GM19395 (cell line): Measurements from ENCODE around the gene WDR53.
"Not testable (repeated sequence)": the region's sequence is repeated elsewhere in the genome, so short reads cannot be mapped to it uniquely, and the experiment has no call there.

Experiments used
- ATAC-seq: cut with Tn5 transposase; IDR thresholded peaks from one replicate; pipeline ENCODE4 v1.9.1; 2021; ENCODE audit warnings: mild to moderate bottlenecking, moderate library complexity; ENCODE audit not compliant: unreplicated experiment

The WDR53 gene

GRCh38 chr3:196568246-196569002 is at the start of gene WDR53, which contains the start of gene FBXO45:
WDR53 (minus strand) TSS chr3:196568554; CDS start chr3:196561475, 7,079 bp downstream.
FBXO45 (plus strand) TSS chr3:196568660; CDS start chr3:196568985, 325 bp downstream.
- peak; percentile 95 for ATAC-seq

- ATAC-seq, result no peak
Observed at GRCh38 chr3:196617256-196617655, 48.9 kb upstream of the WDR53 start.

- ATAC-seq, result not testable (repeated sequence)
Observed at GRCh38 chr3:196615234-196615633, 46.9 kb upstream of the WDR53 start.

- no peak for ATAC-seq
Observed at GRCh38 chr3:196611761-196612483, 43.6 kb upstream of the WDR53 start.

- no peak for ATAC-seq
Observed at GRCh38 chr3:196609805-196610515, 41.6 kb upstream of the WDR53 start.

- peak; percentile 82 for ATAC-seq
Observed at GRCh38 chr3:196609343-196609775, 41.0 kb upstream of the WDR53 start.

- no peak for ATAC-seq
Observed at GRCh38 chr3:196608693-196609092, 40.3 kb upstream of the WDR53 start.

GRCh38 chr3:196604548-196604947 is 36.2 kb upstream of the WDR53 start:
- ATAC-seq, result no peak

- ATAC-seq, result no peak
Observed at GRCh38 chr3:196603683-196604082, 35.3 kb upstream of the WDR53 start.

- no peak for ATAC-seq
Observed at GRCh38 chr3:196602673-196603072, 34.3 kb upstream of the WDR53 start.

GRCh38 chr3:196600359-196600758 is 32.0 kb upstream of the WDR53 start:
- ATAC-seq, result no peak

GRCh38 chr3:196599734-196600128 is 31.4 kb upstream of the WDR53 start:
- no peak for ATAC-seq

GRCh38 chr3:196597971-196598733 is 29.8 kb upstream of the WDR53 start:
- ATAC-seq, result not testable (repeated sequence)

- ATAC-seq, result no peak
Observed at GRCh38 chr3:196596355-196596754, 28.0 kb upstream of the WDR53 start.

- no peak for ATAC-seq
Observed at GRCh38 chr3:196590279-196590678, 21.9 kb upstream of the WDR53 start.

GRCh38 chr3:196585044-196585757 is 16.8 kb upstream of the WDR53 start:
- ATAC-seq, result no peak

- no peak for ATAC-seq
Observed at GRCh38 chr3:196572389-196572788, 4.0 kb upstream of the WDR53 start.

- ATAC-seq, result not testable (repeated sequence)
Observed at GRCh38 chr3:196570332-196570731, 2.0 kb upstream of the WDR53 start.

GRCh38 chr3:196569003-196569516 is 706 bp upstream of the WDR53 start:
- peak; percentile 54 for ATAC-seq

GRCh38 chr3:196563721-196564225 is 4.6 kb downstream of the WDR53 start:
- ATAC-seq, result no peak
